H9 (cell line): Measurements from ENCODE around the gene APOH. TPM values are rescaled to one million over a fixed set of nuclear protein-coding genes. Genes with fewer than 3 reads are reported as not detected.

Experiments used
- DNase-seq: peaks from one replicate; pipeline ENCODE4 v3.0.0-alpha.2; 2017
- H2AFZ ChIP-seq: one replicate; pipeline ENCODE4 v1.6.1; 2013; ENCODE audit warnings: mild to moderate bottlenecking, low read length, control low read depth, moderate library complexity
- H2AK5ac ChIP-seq: 2 replicates; pipeline ENCODE4 v1.6.1; 2013; ENCODE audit warnings: low read length, control low read depth, mixed read lengths; ENCODE audit not compliant: insufficient read length
- H2BK120ac ChIP-seq: one replicate; pipeline ENCODE4 v1.6.1; 2013; ENCODE audit warnings: low read depth, mild to moderate bottlenecking, low read length, control low read depth, inconsistent platforms; ENCODE audit not compliant: poor library complexity, severe bottlenecking
- H2BK12ac ChIP-seq: 2 replicates; pipeline ENCODE4 v1.6.1; 2013; ENCODE audit warnings: low read length, control low read depth, mixed read lengths, low read depth; ENCODE audit not compliant: insufficient read length
- H2BK15ac ChIP-seq: 2 replicates; pipeline ENCODE4 v1.6.1; 2013; ENCODE audit warnings: low read depth, low read length, control low read depth
- H2BK20ac ChIP-seq: one replicate; pipeline ENCODE4 v1.6.1; 2013; ENCODE audit warnings: low read depth, mild to moderate bottlenecking, low read length, control low read depth, inconsistent platforms; ENCODE audit not compliant: poor library complexity, severe bottlenecking
- H2BK5ac ChIP-seq: 2 replicates; pipeline ENCODE4 v1.6.1; 2013; ENCODE audit warnings: low read length, control low read depth, mixed read lengths; ENCODE audit not compliant: insufficient read length
- H3K14ac ChIP-seq: 2 replicates; pipeline ENCODE4 v1.6.1; 2013; ENCODE audit warnings: low read length, control low read depth; ENCODE audit not compliant: insufficient read depth
- H3K18ac ChIP-seq: 2 replicates; pipeline ENCODE4 v1.6.1; 2013; ENCODE audit warnings: low read depth, mild to moderate bottlenecking, mixed read lengths, low read length, control low read depth; ENCODE audit not compliant: insufficient read length
- H3K23ac ChIP-seq: 2 replicates; pipeline ENCODE4 v1.6.1; 2013; ENCODE audit warnings: low read length, control low read depth, mixed read lengths, low read depth; ENCODE audit not compliant: insufficient read length
- H3K23me2 ChIP-seq: 2 replicates; pipeline ENCODE4 v1.6.1; 2013; ENCODE audit warnings: low read depth, mild to moderate bottlenecking, mixed read lengths, low read length, control low read depth; ENCODE audit not compliant: insufficient read length, poor library complexity, severe bottlenecking
- H3K27ac ChIP-seq: 2 replicates; pipeline ENCODE4 v1.5.1; 2013; ENCODE audit warnings: low read length, control low read depth, mixed read lengths, low read depth; ENCODE audit not compliant: insufficient read length
- H3K27me3 ChIP-seq: 2 replicates; pipeline ENCODE4 v1.6.1; 2013; ENCODE audit warnings: low read length, control low read depth, inconsistent platforms; ENCODE audit not compliant: insufficient read depth
- H3K4ac ChIP-seq: 2 replicates; pipeline ENCODE4 v1.6.1; 2013; ENCODE audit warnings: low read depth, mild to moderate bottlenecking, control low read depth, inconsistent platforms, low read length, moderate library complexity
- H3K4me1 ChIP-seq: 2 replicates; pipeline ENCODE4 v1.6.1; 2013; ENCODE audit warnings: low read length, control low read depth, inconsistent platforms; ENCODE audit not compliant: insufficient read depth
- H3K4me2 ChIP-seq: 2 replicates; pipeline ENCODE4 v1.6.1; 2013; ENCODE audit warnings: low read length, control low read depth, mixed read lengths; ENCODE audit not compliant: insufficient read length, insufficient read depth
- H3K56ac ChIP-seq: 2 replicates; pipeline ENCODE4 v1.6.1; 2013; ENCODE audit warnings: low read depth, mild to moderate bottlenecking, mixed read lengths, low read length, control low read depth; ENCODE audit not compliant: insufficient read length
- H3K79me1 ChIP-seq: 2 replicates; pipeline ENCODE4 v1.6.1; 2013; ENCODE audit warnings: low read depth, mild to moderate bottlenecking, moderate library complexity, low read length, control low read depth, inconsistent platforms; ENCODE audit not compliant: insufficient read depth, poor library complexity, severe bottlenecking
- H3K79me2 ChIP-seq: 2 replicates; pipeline ENCODE4 v1.6.1; 2013; ENCODE audit warnings: low read length, control low read depth, inconsistent platforms; ENCODE audit not compliant: insufficient read depth
- H3K9ac ChIP-seq: 2 replicates; pipeline ENCODE4 v1.6.1; 2013; ENCODE audit warnings: low read length, control low read depth, mixed read lengths; ENCODE audit not compliant: insufficient read length; ENCODE audit errors: extremely low read depth
- H3K9me3 ChIP-seq: one replicate; pipeline ENCODE4 v1.6.1; 2013; ENCODE audit warnings: low read depth, low read length, inconsistent platforms; ENCODE audit not compliant: control insufficient read depth
- H3T11ph ChIP-seq: one replicate; pipeline ENCODE4 v1.6.1; 2013; ENCODE audit warnings: mild to moderate bottlenecking, low read length, control low read depth, inconsistent platforms
- H4K20me1 ChIP-seq: one replicate; pipeline ENCODE4 v1.6.1; 2013; ENCODE audit not compliant: control insufficient read depth, insufficient read length, insufficient read depth
- H4K5ac ChIP-seq: 2 replicates; pipeline ENCODE4 v1.6.1; 2013; ENCODE audit warnings: low read depth, mild to moderate bottlenecking, mixed read lengths, low read length, control low read depth; ENCODE audit not compliant: insufficient read length
- H4K8ac ChIP-seq: replicated peaks from 2 replicates; pipeline ENCODE4 v1.6.1; 2013; ENCODE audit warnings: low read length, control low read depth, mixed read lengths, low read depth; ENCODE audit not compliant: insufficient read length
- H4K91ac ChIP-seq: 2 replicates; pipeline ENCODE4 v1.6.1; 2013; ENCODE audit warnings: low read depth, mild to moderate bottlenecking, moderate library complexity, mixed read lengths, low read length, control low read depth; ENCODE audit not compliant: insufficient read length
- H3K27ac Mint-ChIP-seq, 3 experiments: 2 replicates in 2 of 3; 3 replicates in 1 of 3; pipeline ENCODE4 v1.8.0; 2020 to 2021; ENCODE audit warnings: mixed read lengths in 3 of 3, mild to moderate bottlenecking in 1 of 3, moderate library complexity in 1 of 3
- H3K27me3 Mint-ChIP-seq: 2 replicates; pipeline ENCODE4 v1.8.0; 2021; ENCODE audit warnings: low read depth, mild to moderate bottlenecking, moderate library complexity, mixed read lengths
- H3K36me3 Mint-ChIP-seq, 3 experiments: 2 replicates in 2 of 3; 3 replicates in 1 of 3; pipeline ENCODE4 v1.8.0; 2020 to 2021; ENCODE audit warnings: low read depth in 3 of 3, mixed read lengths in 3 of 3; ENCODE audit not compliant: insufficient read depth in 1 of 3
- H3K4me1 Mint-ChIP-seq, 2 experiments: 2 replicates each; pipeline ENCODE4 v1.8.0; 2020; ENCODE audit warnings: mixed read lengths in 2 of 2
- H3K4me3 Mint-ChIP-seq, 2 experiments: 2 replicates in 1 of 2; 3 replicates in 1 of 2; pipeline ENCODE4 v1.8.0; 2020 to 2021; ENCODE audit warnings: mild to moderate bottlenecking in 2 of 2, mixed read lengths in 2 of 2, moderate library complexity in 1 of 2
- H3K9me3 Mint-ChIP-seq, 2 experiments: 2 replicates in 1 of 2; 3 replicates in 1 of 2; pipeline ENCODE4 v1.8.0; 2020; ENCODE audit warnings: mild to moderate bottlenecking in 2 of 2, mixed read lengths in 2 of 2, moderate library complexity in 1 of 2
- CTCF ChIP-seq: fragments of 200-600 bp; sonication (generic); conservative IDR thresholded peaks from 3 replicates; pipeline ENCODE4 v1.8.0; 2021; ENCODE audit warnings: antibody characterized with exemption, mild to moderate bottlenecking
- WGBS: extraction: QIAGEN DNeasy Blood & Tissue Kit; methylation state at CpG from one replicate; pipeline ENCODE4 v1.1.7; 2013; ENCODE audit warnings: missing lambda C conversion rate, low lambda C conversion rate, mixed read lengths; ENCODE audit not compliant: insufficient read length; ENCODE audit errors: extremely low coverage; 5-methylcytosine and 5-hydroxymethylcytosine counted together
- total RNA-seq: library from RNA; stranded (reverse); gene quantifications from 2 replicates; pipeline ENCODE4 v1.2.1, GENCODE V29; 2021

The APOH gene
- total RNA-seq, 1 experiment from 2014 or later: not detected

- Histone ChIP-seq H3K4me2 (no peak overlapping the region), H3K79me2 (no peaks in the 10 kb centered on the region), H2BK15ac (no peak overlapping the region), H4K8ac (no peak overlapping the region), H3K56ac (no peak overlapping the region), H3K27me3 (no peaks in the 10 kb centered on the region), H3K4ac (no peak overlapping the region), H3K23ac (no peak overlapping the region), H4K5ac (no peak overlapping the region), H4K20me1 (no peaks in the 10 kb centered on the region), H2BK20ac (no peak overlapping the region), H3K9me3 (no peaks in the 10 kb centered on the region), H2BK5ac (no peak overlapping the region), H3K18ac (no peak overlapping the region), H3K27ac (no peak overlapping the region), H3K79me1 (no peaks in the 10 kb centered on the region), H3T11ph (no peak overlapping the region), H2BK12ac (no peak overlapping the region), H2BK120ac (no peak overlapping the region), H3K14ac (no peak overlapping the region), H2AFZ (no peak overlapping the region), H3K4me1 (no peaks in the 10 kb centered on the region), H3K9ac (no peak overlapping the region), H3K23me2 (no peaks in the 10 kb centered on the region), H2AK5ac (no peak overlapping the region), H4K91ac (no peak overlapping the region)
- Mint-ChIP-seq H3K4me3 (no peak overlapping the region), H3K9me3 (no peaks in the 10 kb centered on the region), H3K27ac (no peak overlapping the region), H3K27me3 (no peaks in the 10 kb centered on the region), H3K4me1 (no peaks in the 10 kb centered on the region), H3K36me3 (no peaks in the 10 kb centered on the region)
- DNase-seq: no peak
- WGBS: no CpG with 5 or more reads among the region's 4 CpGs
- TF ChIP-seq CTCF: no peak
These were observed 1.8 kb downstream of the APOH start for GRCh38 chr17:66227212-66228045.
